ENCODE data around the gene CFAP97D2. TPM values are rescaled to one million over a fixed set of nuclear protein-coding genes. Genes with fewer than 3 reads are reported as not detected.

Gene CFAP97D2
- total and polyA plus RNA-seq, 2 donors from 2014 or later: not detected

DNA sequence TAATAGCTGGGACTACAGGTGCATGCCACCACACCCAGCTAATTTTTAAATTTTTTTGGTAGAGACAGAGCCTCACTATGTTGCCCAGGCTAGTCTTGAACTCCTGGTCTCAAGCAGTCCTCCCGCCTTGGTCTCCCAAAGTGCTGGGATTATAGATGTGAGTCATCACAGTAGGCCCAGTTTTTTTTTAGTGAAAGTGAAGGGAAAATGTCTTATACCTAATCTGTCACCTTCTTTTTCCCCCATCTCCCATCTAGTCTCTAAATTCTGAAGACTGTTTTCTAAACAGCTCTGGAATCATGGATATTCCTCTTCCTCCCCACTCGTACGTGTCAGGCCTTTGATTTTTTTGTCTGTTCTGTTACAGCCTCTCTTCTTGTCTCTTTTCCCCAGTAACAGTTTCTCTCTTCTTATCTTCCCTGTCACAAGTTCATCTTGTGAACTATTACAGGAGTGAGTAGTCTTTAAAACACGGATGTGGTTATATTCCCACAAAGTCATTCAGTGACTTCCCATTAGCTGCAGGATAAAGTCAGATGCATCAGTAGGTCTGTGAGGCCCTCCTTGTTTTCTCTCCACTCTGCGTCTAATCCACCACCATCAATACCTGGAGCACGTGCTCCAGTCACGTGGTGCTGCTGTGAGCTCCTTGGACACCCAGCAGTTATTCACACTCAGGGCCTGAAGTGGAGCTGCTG lies 58.5 kb downstream of the CFAP97D2 start:
- Histone ChIP-seq H3K36me3 (ENCODE audit: control insufficient read depth in 2 of 3, insufficient read depth in 3 of 3, low read length in 3 of 3) (peaks cover 14 to 39% (median 17%) of the 10 kb centered on the region in 3 donors), H3K9ac (ENCODE audit: low read length in 3 of 3) (no peak overlapping the region), H3K4me3 (ENCODE audit: low read length in 3 of 3) (no peak overlapping the region), H3K27ac (ENCODE audit: low read depth in 2 of 2, low read length in 2 of 2) (no peak overlapping the region), H3K4me1 (ENCODE audit: control insufficient read depth in 2 of 3, insufficient read depth in 2 of 3, low read depth in 1 of 3, low read length in 3 of 3) (peaks cover 0 to 5% (median 0%) of the 10 kb centered on the region in 3 donors), H3K9me3 (ENCODE audit: control insufficient read depth in 2 of 3, insufficient read depth in 1 of 3, low read length in 3 of 3) (no peaks in the 10 kb centered on the region), H3K27me3 (ENCODE audit: control insufficient read depth, insufficient read depth, low read length) (no peaks in the 10 kb centered on the region)
- intact Hi-C loops (cut with DNase I): no loop called here
- no peak for DNase-seq
- no peak for FAIRE-seq
- TF ChIP-seq, protein P1, sequence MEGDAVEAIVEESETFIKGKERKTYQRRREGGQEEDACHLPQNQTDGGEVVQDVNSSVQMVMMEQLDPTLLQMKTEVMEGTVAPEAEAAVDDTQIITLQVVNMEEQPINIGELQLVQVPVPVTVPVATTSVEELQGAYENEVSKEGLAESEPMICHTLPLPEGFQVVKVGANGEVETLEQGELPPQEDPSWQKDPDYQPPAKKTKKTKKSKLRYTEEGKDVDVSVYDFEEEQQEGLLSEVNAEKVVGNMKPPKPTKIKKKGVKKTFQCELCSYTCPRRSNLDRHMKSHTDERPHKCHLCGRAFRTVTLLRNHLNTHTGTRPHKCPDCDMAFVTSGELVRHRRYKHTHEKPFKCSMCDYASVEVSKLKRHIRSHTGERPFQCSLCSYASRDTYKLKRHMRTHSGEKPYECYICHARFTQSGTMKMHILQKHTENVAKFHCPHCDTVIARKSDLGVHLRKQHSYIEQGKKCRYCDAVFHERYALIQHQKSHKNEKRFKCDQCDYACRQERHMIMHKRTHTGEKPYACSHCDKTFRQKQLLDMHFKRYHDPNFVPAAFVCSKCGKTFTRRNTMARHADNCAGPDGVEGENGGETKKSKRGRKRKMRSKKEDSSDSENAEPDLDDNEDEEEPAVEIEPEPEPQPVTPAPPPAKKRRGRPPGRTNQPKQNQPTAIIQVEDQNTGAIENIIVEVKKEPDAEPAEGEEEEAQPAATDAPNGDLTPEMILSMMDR (IDR thresholded peaks at IDR 0.05; ENCODE audit: borderline replicate concordance, extremely low read depth, insufficient read depth): no peak

DNA sequence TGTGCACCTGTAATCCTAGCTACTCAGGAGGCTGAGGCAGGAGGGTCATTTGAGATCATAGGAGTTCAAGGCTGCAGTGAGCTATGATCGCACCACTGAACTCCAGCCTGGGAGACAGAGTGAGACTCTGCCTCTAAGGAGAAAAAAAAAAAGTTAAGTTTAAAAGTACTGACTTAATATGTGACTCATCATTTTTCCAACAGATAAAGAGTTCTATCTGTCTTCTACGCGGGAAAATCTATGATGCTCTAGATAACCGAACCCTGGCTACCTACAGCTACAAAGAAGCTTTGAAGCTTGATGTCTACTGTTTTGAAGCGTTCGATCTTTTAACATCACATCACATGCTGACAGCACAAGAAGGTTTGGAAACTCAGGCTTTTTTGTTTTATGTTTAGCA lies 62.9 kb downstream of the CFAP97D2 start:
- intact Hi-C loops (cut with DNase I): no loop called here
- TF ChIP-seq, protein P1 (IDR thresholded peaks at IDR 0.05; ENCODE audit: borderline replicate concordance, extremely low read depth, insufficient read depth): no peak
- no peak for FAIRE-seq

DNA sequence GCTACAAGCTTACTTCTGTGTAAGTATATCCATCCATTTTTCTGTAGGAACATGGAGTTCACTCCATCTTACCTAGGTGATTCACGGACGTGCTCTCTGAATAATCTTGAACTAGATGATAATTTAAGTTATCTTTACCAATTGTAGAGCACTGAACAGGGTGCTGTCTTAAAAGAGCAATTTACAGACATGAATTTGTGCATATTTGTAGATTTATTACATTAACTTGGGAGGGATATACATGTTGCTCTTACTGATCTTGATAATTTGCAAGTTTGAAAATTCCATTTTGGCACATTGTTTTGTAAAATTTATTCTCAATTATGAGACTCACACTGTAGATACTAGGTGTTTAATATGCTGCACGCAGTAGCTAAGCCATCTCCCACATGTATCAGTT lies 64.9 kb downstream of the CFAP97D2 start:
- H3K27ac ChIP-seq (ENCODE audit: low read depth in 2 of 2, low read length in 2 of 2): no peak overlapping the region
- TF ChIP-seq, protein P1 (IDR thresholded peaks at IDR 0.05; ENCODE audit: borderline replicate concordance, extremely low read depth, insufficient read depth): no peak
- H3K4me3 ChIP-seq (ENCODE audit: low read length in 3 of 3): no peak overlapping the region
- no peak overlapping the region for H3K9ac ChIP-seq (ENCODE audit: low read length in 3 of 3)
- no peaks in the 10 kb centered on the region for H3K27me3 ChIP-seq (ENCODE audit: control insufficient read depth, insufficient read depth, low read length)
- H3K36me3 ChIP-seq (ENCODE audit: control insufficient read depth in 2 of 3, insufficient read depth in 3 of 3, low read length in 3 of 3): peaks cover 27 to 72% (median 46%) of the 10 kb centered on the region in 3 donors
- no peaks in the 10 kb centered on the region for H3K9me3 ChIP-seq (ENCODE audit: control insufficient read depth in 2 of 3, insufficient read depth in 1 of 3, low read length in 3 of 3)
- FAIRE-seq: no peak
- H3K4me1 ChIP-seq (ENCODE audit: control insufficient read depth in 2 of 3, insufficient read depth in 2 of 3, low read depth in 1 of 3, low read length in 3 of 3): no peaks in the 10 kb centered on the region
- intact Hi-C loops (cut with DNase I): no loop called here
- DNase-seq: no peak

More for the DNA sequence above, 62.9 kb downstream of the CFAP97D2 start:
- no peaks in the 10 kb centered on the region for H3K4me1 ChIP-seq (ENCODE audit: control insufficient read depth in 2 of 3, insufficient read depth in 2 of 3, low read depth in 1 of 3, low read length in 3 of 3)
- H3K36me3 ChIP-seq (ENCODE audit: control insufficient read depth in 2 of 3, insufficient read depth in 3 of 3, low read length in 3 of 3): peaks cover 27 to 75% (median 45%) of the 10 kb centered on the region in 3 donors
- H3K9me3 ChIP-seq (ENCODE audit: control insufficient read depth in 2 of 3, insufficient read depth in 1 of 3, low read length in 3 of 3): no peaks in the 10 kb centered on the region
- H3K27me3 ChIP-seq (ENCODE audit: control insufficient read depth, insufficient read depth, low read length): no peaks in the 10 kb centered on the region
- no peak for DNase-seq
- no peak overlapping the region for H3K4me3 ChIP-seq (ENCODE audit: low read length in 3 of 3)
- no peak overlapping the region for H3K9ac ChIP-seq (ENCODE audit: low read length in 3 of 3)
- no peak overlapping the region for H3K27ac ChIP-seq (ENCODE audit: low read depth in 2 of 2, low read length in 2 of 2)
